Stimulated activated CD8-positive, alpha-beta memory T cell treated with anti-CD3 and anti-CD28 coated beads, Interleukin-2, amount 100 ng/mL, for 1 hour (primary cell): ENCODE results near the gene ANKRD17.
A peak's percentile ranks its signal among the peaks of the same experiment; 100 is the strongest.

Experiments
- DNase-seq, 2 donors: peaks; one replicate each; pipeline ENCODE4 v3.0.0-alpha.2; 2020; ENCODE audit warnings: low read depth in 2 of 2

Gene ANKRD17

DNA sequence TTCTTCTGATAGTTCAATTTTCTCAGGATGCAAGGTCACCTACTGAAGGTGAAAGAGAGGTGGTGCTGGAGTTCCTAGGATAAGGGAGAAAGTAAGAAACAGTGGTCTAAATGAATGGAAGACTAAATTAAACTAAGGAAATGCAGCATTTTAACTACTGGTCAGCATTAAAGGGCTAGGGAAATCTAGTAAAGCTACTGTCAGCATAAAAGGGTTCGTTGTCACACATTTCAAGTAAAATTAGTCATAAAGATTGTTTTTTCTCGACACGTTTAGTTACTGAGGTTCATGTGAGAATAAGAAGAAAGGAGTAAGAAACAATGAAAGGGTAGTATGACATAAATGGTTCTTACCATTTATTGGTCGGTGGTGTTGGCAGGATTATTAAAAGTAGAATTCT is 149.1 kb downstream of the ANKRD17 start:
- DNase-seq, result no peak

DNA sequence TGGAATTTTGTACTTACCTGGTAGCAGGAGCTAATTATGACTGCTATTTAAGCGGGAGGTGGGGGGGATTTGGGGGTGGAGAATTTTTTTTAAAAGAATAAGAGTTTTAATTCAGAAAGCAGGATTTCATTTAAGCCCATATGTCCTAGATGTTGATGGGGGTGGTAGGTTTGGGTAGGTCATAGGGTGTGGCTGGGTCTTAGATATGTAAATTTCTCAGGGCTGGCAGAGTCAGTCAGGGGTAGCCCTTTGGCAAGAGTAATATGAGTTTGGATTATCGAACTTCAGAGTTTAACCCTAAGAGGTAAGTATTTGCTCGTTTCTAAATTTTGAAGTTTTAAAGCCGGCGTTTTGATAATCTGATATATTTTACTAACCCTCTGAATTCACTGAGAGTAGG is 153.9 kb downstream of the ANKRD17 start:
- no peak for DNase-seq

DNA sequence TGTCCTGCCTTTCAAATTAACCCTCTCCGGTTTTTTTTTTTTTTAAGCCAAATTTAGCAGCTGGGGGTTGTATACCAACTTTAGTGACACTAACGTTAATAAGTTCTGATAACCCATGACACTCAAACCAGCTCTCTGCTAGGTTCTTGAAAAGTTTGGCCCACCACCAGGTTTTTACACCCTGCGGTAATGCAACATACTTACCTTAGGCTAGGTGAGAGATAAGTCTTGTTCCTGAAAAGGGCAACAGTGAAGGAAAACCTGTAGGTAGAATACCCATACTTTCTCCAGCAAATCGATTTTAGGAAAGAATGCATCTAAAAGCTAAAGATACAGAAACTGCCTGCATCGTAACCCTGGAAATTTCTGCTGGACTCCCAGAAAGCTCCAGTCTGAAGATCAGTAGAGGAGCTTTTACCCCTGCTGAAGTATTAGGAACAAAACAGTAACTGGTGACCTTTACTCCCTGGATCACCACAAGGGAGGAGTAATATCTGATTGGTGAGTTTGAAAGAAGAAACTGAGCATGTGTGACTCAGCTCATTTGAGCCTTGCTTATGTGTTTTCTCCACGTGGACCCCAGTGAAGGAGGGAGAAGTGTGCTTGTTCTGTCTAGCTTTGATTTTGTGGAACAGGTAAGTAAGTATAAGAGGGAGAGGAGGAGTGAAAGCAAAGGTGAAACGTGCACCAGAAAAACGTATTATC is 154.6 kb downstream of the ANKRD17 start:
- no peak for DNase-seq

GRCh38 chr4:73099143-73099542 is 159.5 kb downstream of the ANKRD17 start:
- no peak for DNase-seq

DNA sequence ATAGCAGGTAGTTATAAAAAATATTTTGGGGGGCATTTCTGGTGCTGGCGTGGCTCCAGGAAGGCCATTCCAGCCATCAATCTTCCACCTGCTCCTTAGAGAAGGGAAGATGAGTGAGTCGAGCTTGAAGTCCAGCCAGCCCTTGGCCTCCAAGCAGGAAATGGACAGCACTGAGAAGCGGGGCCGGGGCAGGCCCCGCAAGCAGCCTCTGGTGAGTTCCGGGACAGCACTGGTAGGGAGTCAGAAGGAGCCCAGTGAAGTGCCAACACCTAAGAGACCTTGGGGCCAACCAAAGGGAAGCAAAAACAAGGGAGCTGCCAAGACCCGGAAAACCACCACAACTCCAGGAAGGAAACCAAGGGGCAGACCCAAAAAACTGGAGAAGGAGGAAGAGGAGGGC is 159.9 kb downstream of the ANKRD17 start:
- DNase-seq, result no peak

DNA sequence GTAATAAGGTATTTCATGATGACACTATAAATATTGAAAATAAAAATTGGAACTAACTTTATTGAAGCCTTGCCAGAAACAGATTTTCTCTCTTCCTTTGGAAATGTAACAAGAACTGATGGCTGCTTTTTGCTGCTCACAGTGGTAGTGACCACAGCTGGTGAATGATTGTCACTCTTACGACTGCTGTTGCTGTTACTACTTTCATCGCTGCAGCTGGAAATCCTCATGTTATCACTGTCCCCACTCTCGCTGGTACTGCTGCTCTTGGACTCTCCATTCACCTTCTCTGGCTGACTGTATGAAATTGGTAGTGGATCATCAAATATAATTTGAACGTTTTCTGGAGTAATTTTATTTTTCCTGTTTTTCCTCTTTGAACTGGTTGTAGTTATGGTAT is 160.6 kb downstream of the ANKRD17 start:
- no peak for DNase-seq

DNA sequence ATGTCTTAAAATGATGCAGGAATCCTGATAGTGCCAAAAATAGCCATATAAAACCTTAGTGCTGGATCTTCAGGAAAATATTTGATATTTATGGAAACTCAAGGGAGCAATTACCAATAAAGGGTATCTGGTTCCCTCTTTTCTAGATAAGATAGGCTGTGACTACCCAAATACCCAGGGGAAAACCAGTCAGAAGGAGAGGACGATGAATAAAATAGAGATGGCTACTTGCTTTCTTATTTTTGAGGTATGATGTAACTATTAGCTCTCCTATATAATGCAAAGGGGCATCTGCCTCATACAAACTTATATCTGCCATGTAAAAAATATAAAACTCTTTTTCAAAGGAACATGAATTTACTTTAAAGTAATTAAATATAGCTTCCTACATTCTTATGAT is 165.7 kb downstream of the ANKRD17 start:
- no peak for DNase-seq

DNA sequence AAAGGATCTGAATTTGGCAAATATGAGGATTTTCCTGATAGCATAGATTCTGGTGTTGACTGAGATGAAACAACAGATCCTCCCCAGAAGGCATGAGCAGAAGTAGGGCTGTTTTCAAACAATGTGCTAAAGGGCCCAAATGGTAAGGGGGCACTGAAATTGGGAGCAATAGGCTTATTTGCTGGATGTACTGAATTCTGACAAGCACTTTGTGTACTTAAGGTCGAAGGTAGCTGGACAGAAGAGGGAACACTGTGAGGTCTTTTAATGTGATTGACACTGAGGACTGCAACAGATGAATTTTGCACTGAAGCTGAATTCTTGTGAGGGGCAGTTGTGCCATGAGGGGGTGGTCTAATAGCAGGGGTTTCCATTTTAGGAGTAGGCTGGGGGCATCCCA is 167.9 kb downstream of the ANKRD17 start:
- DNase-seq, result no peak

GRCh38 chr4:73087871-73088270 is 170.7 kb downstream of the ANKRD17 start:
- DNase-seq, result no peak

- DNase-seq, result no peak
Measured at GRCh38 chr4:73086095-73086868, 172.3 kb downstream of the ANKRD17 start.

DNA sequence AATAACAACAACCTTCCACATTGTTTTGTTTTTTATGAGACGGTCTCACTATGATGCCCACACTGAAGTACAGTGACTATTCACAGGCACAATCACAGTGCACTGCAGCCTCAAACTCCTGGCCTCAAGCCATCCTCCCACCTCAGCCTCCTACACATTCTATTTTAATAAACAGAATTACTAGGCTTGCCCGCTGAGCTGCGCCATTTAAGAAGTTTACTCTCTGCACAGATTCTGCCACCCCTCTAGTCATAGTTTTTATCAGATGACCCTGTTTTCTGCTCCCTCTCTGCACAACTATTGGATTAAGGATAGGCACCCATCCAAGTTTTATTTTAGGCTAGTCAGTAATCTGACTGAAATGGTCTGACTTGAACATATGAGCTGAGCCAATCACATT is 177.8 kb downstream of the ANKRD17 start:
- DNase-seq, result no peak

- DNase-seq, result no peak
Measured at GRCh38 chr4:73075832-73076231, 182.8 kb downstream of the ANKRD17 start.

DNA sequence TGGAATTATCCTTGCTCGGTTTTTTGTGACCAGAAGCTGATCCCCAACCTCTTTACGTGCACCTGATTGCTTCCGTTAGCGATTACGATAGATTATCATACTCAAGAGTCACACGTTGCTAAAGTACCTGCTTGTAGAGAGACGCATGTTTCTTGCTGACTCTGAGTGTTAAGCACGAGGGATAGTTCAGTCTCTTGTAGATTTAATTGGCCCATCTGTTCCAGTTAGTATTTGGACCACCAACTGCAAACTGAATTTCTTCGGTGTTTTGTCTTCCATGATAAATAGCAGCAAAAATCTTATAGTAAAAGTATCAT is 188.6 kb downstream of the ANKRD17 start:
- no peak for DNase-seq

DNA sequence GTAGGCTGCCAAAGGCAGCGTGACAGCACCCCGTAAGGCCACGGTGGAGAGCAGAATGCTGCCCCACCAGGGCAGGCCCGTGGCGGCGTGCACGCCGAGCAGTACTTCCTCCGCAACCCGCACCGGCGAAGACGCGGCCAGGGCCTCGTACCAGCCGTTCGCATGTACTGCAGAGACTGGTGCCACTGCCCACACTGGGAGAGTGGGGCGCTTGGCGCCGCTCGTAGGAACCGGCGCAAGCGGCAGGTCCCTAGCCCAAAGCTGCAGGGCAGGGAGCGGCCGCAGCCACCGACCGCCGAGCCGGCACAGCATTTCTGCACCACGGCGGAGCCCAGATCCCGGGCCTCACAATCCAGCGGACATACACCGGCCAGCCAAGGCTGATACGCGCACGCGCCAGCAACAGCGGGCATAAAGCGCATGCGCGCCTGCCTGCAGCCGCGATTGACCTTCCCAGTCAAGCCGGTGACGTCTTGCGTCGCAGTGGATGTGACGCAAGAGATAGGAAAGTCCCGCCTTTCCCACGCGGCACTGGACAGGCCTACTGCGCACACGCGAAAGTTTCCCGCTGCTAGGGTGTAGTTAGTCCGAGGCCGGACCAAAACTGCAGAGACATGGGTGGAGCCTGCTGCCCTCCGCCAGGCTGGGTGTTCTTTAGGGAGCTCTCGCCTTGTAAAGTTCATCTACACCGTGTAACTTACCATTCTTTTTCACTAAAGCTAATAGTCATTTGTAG is 189.1 kb downstream of the ANKRD17 start, which contains the start of gene COX18:
Gene COX18, minus strand, starts transcription at position 379 of the 736 bp plus-strand sequence. Its CDS starts 67 bp downstream, at position 312.
- DNase-seq, result peak; percentile 88 to 92

- DNase-seq, result no peak
Measured at GRCh38 chr4:73068491-73069337, 189.9 kb downstream of the ANKRD17 start.

DNA sequence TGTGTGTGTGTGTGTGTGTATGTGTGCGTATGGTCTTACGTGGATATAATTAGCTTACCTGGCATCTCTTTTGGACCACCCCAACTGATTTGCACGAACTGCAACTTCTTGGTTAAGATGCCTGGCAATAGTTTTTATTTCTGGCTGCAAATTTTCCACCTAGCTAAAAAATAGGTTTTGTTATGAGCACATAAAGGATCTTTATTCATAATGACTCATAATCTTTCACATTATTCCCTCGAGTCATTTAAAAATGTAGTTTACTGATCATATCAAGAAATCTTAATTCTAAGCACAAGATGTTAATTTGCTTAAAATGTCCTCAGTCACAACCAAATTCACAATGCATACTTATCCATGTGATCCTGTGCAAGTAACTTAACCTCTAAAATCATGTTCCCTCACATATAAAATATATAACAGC is 190.6 kb downstream of the ANKRD17 start:
- no peak for DNase-seq

DNA sequence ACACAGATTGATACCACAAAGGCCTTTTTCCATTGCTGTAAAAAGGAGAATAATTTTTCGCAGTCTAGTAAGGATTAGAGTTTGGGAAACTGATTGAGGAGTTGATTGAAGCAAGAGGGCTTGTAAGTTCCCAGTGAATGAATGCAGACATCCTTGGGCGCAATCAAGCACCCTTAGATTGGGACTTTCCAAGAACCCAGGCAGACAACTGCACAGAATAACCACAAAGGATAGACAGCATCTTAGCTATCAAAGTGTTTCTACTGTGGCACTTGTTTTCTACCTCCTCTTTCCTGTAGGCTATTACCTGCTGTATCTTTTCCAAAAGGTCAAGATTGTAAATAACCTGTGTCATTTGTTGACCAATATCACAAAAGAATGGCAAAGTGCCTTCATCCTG is 191.7 kb downstream of the ANKRD17 start:
- DNase-seq, result no peak

GRCh38 chr4:73066445-73066844 is 192.2 kb downstream of the ANKRD17 start:
- DNase-seq, result no peak

DNA sequence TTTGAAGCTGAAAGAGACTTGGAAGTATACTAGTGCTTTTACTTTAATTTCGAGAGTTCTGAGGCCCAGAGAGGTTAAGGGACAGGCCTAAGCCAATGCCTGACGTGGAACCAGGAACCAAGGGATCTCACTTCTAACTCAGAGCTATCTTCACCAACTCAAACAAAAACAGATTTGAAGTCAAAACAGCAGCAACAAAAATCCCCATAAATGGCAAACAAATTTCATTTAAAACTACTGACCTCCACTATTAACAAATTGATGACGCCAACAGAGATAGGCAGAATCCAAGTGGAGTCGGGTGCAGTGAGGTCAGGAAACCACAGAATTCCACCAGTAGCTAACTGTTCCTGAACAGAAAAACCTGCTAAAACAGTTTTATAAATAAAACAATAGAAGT is 194.1 kb downstream of the ANKRD17 start:
- no peak for DNase-seq

DNA sequence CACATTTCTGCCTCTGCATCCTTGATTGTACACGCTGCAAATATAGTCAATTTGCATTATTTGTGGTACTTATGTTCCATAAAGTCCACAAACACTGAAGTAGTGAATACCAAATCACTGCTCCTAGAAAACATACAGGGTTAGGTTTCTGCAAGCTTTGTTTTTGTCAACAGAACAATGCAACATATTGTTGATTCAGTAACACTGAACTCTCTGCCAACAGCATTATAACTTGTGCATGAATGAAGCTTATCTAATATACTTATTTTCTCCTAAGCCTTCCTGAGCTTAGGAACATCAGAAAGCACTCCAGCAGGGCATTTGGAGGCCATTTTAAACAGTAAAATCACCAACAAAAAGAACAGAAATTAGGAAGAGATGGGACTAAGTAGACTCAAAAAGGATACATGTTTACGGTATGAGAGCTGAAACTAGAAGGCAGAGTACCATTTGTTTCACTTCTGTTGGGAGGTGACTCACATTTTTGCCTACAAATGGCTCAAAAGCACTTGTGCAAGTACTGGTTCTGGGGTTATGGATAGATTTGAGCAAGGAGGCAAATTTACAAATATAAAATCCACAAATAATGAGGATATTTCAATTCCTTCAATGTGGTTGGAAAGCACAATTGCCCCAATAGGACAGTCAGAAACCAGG is 203.2 kb downstream of the ANKRD17 start:
- no peak for DNase-seq

GRCh38 chr4:73053974-73054480 is 204.6 kb downstream of the ANKRD17 start:
- no peak for DNase-seq
